GM19239 (cell line): ENCODE data around the gene FIP1L1.

Source experiments
- DNase-seq: peaks from one replicate; pipeline ENCODE4 v3.0.0; 2011; ENCODE audit warnings: low spot score; ENCODE audit not compliant: insufficient read length
- FAIRE-seq: peaks from 2 replicates; lab custom pipeline; 2011; peaks lifted over from hg19 to GRCh38; lab: Jason Lieb, UNC

Gene FIP1L1

DNA sequence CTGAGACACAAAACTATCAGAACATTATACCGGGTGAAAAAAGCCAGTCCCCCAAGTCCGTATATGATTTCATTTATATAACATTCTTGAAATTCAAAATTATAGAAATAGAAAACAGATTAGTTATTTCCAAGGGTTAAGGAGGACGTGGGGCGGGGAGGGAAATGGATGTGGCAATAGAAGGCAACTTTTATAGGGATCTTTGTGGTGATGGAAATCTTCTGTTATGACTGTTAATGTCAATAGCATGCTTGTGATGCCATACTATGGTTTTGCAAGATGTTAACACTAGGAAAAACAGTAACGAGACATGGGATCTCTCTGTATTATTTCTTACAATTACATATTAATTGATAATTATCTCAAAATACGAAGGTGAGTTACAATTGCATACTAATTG, 117.4 kb downstream of the FIP1L1 start:
- FAIRE-seq (no peak), DNase-seq (no peak)

DNA sequence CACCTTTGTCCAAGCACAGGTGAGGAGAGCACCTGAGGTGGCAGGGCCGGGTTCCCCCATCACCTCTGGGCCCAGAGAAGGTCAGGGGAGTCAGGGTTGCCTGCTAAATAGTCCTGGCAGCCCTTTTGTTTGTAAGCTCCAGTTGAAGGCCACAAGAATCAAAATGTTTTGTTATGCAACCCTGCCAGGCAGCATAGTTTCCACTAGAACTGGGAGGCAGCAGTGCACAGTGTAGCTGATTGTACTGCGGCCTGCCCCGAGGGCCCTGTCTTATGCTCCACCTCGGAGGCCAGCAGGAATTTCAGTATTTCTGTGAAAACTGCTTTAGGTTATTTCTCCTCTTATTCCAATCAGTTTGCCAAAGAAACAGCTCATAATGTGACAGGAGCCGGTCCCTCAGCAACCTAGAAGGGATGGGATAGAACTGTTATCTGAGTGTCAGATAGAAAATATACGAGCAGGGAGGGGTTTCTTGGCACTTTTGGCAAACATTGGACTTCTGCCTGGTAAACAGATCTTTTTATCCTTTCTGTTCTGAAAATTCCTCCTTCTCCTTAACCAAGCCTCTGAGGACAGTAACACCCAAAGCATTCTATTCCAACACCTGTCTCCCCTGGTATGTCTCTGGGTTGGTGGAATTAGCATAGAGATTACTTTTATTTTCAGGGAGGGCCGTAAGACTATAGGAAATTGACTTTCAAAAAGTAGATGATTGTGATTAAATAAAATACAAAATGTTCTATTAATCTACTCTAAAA, 120.2 kb downstream of the FIP1L1 start:
- no peak for DNase-seq
- no peak for FAIRE-seq

DNA sequence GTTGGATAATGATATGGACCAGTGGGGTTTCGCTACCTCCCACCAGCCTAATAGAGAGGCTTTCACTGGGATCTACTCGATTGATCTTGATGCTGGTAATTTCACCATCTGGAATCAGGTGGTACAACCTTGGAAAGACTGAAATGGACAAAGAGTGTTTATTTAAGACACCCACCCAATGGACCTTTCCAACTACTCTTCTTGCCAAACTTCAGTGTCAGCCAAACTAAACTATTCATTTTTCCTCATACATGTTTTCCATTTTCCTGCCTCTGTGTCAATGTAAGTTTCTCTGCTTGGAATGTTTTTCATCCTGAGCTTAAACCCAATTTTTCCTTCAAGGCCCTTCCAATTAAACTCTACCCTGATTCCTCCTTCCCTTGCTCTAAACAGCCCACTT, 121.3 kb downstream of the FIP1L1 start:
- FAIRE-seq (no peak), DNase-seq (no peak)

GRCh38 chr4:53499791-53500190, 122.3 kb downstream of the FIP1L1 start:
- no peak for DNase-seq
- no peak for FAIRE-seq

- no peak for FAIRE-seq
- DNase-seq: no peak
Observed at GRCh38 chr4:53500546-53500945, 123.1 kb downstream of the FIP1L1 start.

DNA sequence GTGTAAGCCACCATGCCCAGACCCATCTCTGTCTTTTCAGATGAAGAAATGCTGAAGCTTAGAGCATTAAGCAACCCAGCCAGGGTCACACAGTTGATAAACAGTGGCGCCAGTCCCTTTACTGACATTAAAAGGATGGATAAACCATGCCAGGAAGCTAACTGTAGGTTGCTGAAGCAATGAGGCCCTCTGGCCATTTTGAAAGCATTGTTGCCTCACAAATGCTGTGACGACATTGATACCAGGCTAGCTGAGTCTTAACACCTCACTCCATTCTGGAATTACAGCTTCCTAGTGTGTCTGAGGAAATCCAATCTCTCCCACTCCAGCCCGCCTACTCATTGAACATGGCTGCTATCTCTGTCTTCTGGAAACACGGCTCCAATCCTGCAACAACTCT, 124.1 kb downstream of the FIP1L1 start:
- DNase-seq (no peak), FAIRE-seq (no peak)

DNA sequence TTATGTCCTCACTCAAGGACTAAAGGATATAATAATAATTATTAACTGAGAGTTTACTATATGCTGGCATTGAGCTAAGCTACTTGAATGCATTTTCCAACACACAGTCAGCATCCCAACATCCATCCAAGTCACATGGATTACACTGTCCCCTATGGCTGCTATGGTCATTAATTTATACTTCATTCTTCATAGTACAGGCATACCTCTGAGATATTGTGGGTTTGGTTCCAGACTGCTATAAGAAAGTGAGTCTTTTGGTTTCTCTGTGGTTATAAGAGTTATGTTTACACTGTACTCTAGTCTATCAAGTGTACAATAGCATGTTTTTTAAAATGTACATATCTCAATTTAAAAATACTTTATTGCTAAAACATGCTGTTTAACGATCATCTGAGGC, 124.7 kb downstream of the FIP1L1 start:
- no peak for FAIRE-seq
- no peak for DNase-seq

GRCh38 chr4:53505947-53506346, 128.5 kb downstream of the FIP1L1 start:
- DNase-seq: no peak
- FAIRE-seq: no peak

DNA sequence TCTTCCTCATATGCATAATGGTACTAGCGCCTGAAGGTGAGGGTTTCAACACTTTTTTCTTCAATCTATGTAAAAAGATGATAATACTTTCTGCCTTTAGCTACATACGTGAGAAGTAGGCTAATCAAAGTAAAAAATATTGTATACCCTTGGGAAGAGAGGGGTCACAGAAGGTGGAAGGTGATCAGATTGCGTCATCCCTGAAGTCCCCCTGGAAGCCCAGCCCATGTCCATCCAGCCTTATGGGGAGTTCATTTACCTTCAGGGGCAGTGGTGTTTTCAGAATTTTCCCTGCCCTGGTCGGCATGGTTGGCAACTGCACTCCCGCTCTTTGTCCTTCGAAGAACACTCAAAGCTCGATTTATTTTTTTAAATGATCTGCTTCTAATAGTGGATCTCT, 129.6 kb downstream of the FIP1L1 start:
- FAIRE-seq (no peak), DNase-seq (no peak)

DNA sequence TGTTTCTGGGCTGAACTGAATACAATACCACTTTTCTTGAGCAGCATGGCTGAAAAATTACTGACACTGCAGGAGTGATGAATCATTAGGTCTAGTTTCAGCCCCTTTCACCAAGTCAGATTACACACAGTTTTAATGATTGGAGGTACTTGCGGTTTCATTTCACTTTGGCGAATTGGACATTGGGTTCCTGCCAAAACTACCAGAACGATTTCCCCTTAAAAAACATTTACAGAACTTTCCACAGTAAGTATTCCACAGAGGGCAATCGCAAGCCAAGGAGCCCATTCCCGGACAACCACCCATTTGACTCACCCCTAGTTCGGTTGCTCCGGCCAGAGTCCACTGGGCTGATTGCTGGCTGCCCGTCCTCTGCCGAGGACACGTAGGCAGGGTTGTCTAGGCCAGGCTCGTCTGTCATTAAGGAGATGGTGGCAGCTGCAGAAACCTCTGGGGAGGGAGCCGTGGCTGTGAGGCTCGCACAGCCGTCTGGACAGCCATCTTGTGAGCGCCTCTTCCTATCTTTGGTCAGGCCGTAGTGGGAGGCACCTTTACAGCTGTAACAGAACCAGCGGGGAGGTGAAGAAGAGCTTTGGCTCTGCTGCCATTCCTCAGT, 130.3 kb downstream of the FIP1L1 start:
- no peak for DNase-seq

GRCh38 chr4:53508446-53508845, 131.0 kb downstream of the FIP1L1 start:
- DNase-seq: no peak

More for the DNA sequence above, 130.3 kb downstream of the FIP1L1 start:
- no peak for FAIRE-seq

GRCh38 chr4:53510321-53510720, 132.9 kb downstream of the FIP1L1 start:
- FAIRE-seq: no peak
- no peak for DNase-seq

More at GRCh38 chr4:53508446-53508845, 131.0 kb downstream of the FIP1L1 start:
- no peak for FAIRE-seq
